Erythroblast (primary cell): Measurements from ENCODE around the gene APLP1.
"Not testable (repeated sequence)": the region's sequence is repeated elsewhere in the genome, so short reads cannot be mapped to it uniquely, and the experiment has no call there.

ENCODE experiments used
- DNase-seq, 2 experiments: peaks; one replicate each; lab custom pipeline; 2025; lab: John Stamatoyannopoulos, UW
- GATA1 ChIP-seq: IDR thresholded peaks from 2 replicates; pipeline ENCODE4 v1.6.1; 2011; ENCODE audit warnings: low read depth, mild to moderate bottlenecking, control low read depth, low read length, moderate library complexity
- POLR2A ChIP-seq: IDR thresholded peaks from 2 replicates; pipeline ENCODE4 v1.6.1; 2011; ENCODE audit warnings: mild to moderate bottlenecking, low read length

APLP1 gene

GRCh38 chr19:35861640-35862160, 6.7 kb upstream of the APLP1 start:
- no peak for DNase-seq
- TF ChIP-seq GATA1 (no peak), POLR2A (no peak)

DNA sequence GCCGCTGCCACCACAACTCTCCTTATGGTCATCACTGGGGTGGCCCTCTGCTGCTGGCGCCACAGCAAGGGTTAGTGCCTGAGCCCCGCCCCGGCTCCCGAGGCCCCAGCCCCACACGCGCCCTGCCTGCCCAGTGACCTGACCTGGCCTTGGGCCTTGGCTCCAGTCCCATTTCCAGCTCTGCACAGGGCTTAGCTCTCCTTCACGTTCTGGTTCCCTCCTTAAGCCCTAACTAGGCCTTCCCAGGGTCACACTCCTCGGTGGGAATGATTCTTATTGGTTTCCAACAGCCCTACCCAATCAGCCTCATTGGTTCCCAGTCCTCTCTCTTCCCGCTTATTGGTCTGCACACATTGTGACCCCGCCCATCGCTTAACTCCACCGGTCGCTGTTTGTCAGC, 5.8 kb upstream of the APLP1 start:
- no peak for DNase-seq
- no peak for TF ChIP-seq POLR2A
- TF ChIP-seq GATA1, result no peak

DNA sequence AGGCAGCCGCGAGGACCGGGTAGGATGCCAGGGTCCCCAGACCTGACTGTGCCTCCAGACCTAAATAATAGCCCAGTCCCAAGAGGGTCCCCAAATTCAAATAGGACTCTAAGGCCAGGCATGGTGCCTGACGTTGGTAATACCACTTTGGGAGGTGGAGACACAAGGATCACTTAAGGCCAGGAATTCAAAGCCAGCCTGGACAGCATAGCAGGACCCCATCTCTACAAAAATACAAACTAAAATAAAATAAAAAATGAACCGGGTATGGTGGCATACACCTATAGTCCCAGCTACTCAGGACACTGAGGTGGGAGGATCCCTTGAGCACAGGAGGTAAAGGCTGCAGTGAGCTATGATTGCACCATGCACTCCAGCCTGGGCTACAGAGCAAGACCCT, 5.4 kb upstream of the APLP1 start:
- no peak for DNase-seq
- no peak for TF ChIP-seq POLR2A
- no peak for TF ChIP-seq GATA1

- TF ChIP-seq GATA1 (no peak), POLR2A (no peak)
- no peak for DNase-seq
Observed at GRCh38 chr19:35868823-35869326, 501 bp downstream of the APLP1 start.

GRCh38 chr19:35869327-35870123, 1.2 kb downstream of the APLP1 start:
- TF ChIP-seq POLR2A (no peak), GATA1 (no peak)
- DNase-seq, result peak; percentile 87

DNA sequence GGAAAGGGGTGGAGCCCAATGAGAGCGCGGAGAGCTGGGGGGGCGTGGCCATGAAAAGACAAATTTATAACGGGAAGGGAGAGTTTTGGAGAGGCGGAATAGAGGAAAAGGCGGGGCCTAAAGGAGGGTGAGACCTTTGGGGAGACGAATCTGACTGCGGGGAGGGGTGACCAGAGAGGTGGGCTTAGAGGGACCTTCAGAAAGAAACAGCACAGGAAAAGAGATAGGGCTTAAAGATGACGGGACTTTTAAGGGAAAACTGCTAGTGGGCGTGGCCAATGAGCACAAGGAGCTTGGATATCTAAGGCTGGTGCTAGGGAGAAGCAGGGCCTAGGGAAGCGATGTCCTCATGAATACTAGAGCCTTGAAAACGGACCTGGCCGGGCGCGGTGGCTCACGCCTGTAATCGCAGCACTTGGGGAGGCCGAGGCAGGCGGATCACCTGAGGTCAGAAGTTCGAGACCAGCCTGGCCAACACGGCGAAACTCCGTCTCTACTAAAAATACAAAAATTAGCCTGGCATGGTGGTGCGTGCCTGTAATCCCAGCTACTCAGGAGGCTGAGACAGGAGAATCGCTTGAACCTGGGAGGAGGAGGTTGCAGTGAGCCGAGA, 1.9 kb downstream of the APLP1 start:
- not testable (repeated sequence) for DNase-seq

- DNase-seq, result no peak
- TF ChIP-seq GATA1 (no peak), POLR2A (no peak)
Observed at GRCh38 chr19:35870798-35871197, 2.4 kb downstream of the APLP1 start.

- TF ChIP-seq POLR2A (no peak), GATA1 (no peak)
- DNase-seq, result no peak
Observed at GRCh38 chr19:35871611-35872010, 3.2 kb downstream of the APLP1 start.

- TF ChIP-seq GATA1 (no peak), POLR2A (no peak)
- no peak for DNase-seq
Observed at GRCh38 chr19:35872180-35872579, 3.8 kb downstream of the APLP1 start.

DNA sequence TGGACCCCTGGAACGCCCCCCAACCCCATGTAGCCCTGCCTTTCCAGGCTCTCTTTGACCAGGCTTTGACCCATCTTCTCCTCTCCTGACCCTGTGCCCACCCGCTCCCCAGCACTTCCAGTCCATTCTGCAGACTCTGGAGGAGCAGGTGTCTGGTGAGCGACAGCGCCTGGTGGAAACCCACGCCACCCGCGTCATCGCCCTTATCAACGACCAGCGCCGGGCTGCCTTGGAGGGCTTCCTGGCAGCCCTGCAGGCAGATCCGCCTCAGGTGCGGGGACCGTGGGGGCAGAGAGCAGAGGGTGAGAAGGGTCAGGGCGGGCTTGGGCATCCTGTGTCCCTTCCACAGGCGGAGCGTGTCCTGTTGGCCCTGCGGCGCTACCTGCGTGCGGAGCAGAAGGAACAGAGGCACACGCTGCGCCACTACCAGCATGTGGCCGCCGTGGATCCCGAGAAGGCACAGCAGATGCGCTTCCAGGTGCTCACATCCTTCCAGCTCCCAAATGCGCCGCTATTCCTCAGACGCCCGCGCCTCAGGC, 6.1 kb downstream of the APLP1 start:
- no peak for TF ChIP-seq GATA1
- no peak for TF ChIP-seq POLR2A
- DNase-seq, result no peak

DNA sequence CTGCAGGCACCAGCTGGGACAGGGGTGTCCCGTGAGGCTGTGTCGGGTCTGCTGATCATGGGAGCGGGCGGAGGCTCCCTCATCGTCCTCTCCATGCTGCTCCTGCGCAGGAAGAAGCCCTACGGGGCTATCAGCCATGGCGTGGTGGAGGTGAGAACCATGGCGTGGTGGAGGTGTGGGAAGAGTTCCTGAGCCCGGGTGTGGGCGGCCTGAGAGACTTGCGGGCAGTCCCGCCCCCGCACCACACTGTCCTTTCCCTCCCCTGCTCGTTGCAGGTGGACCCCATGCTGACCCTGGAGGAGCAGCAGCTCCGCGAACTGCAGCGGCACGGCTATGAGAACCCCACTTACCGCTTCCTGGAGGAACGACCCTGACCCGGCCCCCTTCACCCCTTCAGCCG, 10.7 kb downstream of the APLP1 start:
- no peak for DNase-seq
- TF ChIP-seq GATA1 (no peak), POLR2A (no peak)

DNA sequence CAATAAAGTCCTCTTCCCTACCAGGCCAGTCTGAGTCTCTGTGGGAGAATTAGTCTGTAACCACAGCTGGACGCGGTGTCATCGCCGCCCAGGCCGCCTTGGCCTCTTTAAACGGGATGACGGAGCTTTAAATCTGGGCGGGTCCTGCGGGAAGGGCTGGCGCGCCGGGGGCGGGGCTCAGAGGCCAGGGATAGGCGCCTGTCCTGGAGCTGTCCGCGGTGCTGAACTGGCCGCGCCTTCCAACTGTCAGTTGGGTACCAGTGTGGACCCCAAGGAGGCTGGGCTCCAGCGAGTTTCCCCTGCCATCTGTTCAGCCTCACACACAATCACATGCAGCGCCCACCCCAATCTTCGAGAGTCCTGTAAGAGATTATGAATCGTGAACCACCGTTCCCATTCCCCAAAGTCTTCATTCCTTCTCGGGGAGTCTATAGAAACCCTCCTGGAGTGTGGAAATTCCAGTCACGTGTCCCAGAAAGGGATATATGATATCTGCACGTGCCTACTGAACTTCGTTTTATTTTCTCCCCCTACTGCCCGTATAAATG, 11.5 kb downstream of the APLP1 start:
- TF ChIP-seq GATA1, result no peak
- TF ChIP-seq POLR2A, result no peak
- peak; percentile 85 to 92 for DNase-seq

DNA sequence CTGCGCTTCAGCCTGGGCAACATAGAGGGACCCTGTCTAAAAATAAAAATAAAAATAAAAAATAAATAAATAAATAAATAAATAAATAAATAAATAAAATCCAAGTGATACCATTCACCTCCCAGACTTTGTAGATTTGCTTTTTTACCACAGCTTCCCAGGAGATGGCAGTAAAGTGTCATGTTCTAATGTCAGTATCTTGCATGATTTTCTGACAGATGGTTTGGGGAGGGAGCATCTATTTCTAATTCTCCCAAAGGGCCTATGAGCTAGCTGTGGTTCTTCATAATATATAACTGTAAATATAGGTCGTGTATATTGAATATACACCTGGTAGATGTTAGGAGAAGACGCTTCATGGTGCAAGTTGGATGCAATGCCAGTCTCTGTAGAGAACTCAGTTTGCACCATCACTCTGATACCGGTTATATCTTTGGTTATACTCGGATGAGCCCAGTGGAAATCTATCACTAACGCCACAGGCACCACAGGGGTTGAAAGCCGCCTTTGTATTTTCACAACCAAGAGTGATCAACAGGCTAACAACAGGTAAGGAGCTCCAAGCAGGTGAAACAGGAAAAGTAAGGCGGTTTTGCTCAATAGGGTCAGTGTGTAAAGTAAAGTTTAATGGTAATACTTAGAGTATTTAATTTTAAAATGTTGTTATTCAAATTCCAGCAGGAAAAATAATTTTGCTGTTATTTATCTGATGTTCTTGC, 13.9 kb downstream of the APLP1 start:
- TF ChIP-seq GATA1 (no peak), POLR2A (no peak)
- peak; percentile 54 to 63 for DNase-seq
